ENCODE data around the gene FOXO6.

Gene FOXO6

DNA sequence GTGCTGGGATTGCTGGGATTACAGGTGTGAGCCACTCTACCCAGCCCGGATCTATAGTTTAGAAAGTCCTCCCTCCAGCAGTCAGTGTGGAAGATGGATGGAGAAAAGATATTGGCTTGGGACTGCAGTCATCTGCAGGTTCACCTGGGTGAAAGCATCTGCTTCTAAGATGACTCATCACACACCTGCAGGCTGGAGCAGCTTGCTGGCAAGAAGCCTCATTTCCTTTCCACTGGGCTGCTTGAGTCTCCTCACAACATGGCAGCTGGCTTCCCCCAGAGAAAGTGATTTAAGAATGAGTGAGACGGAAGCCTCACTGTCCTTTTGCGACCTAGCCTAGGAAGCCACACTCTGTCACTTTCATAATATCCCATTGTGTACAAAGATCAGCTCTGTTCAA is 50.0 kb downstream of the FOXO6 start:
- DNase-seq = no peak

GRCh38 chr1:41412748-41413147 is 51.5 kb downstream of the FOXO6 start:
- no peak for DNase-seq

- no peak for DNase-seq
Measured at GRCh38 chr1:41413748-41414281, 52.6 kb downstream of the FOXO6 start.

DNA sequence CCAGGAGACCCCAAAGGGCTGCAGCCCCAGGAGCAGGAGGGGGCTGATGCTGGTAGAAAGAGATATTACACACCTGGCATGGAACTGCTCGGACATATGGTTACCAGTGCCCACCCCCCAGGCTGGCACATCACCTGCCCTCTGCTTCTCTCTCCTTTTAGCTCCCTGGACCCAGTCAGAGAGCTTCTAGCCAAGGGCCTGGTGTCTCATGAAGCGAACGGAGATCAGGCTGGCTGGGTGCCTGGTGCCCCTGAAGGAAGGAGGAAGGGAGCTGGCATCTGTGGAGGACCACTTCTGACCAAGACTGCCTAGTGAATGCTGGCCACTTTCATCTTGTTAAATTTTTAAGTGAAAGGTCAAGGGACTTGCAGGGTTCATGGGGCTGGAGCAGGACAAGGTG is 53.1 kb downstream of the FOXO6 start:
- no peak for DNase-seq

- DNase-seq = no peak
Measured at GRCh38 chr1:41414716-41415306, 53.6 kb downstream of the FOXO6 start.

GRCh38 chr1:41416081-41416480 is 54.8 kb downstream of the FOXO6 start:
- DNase-seq = no peak

DNA sequence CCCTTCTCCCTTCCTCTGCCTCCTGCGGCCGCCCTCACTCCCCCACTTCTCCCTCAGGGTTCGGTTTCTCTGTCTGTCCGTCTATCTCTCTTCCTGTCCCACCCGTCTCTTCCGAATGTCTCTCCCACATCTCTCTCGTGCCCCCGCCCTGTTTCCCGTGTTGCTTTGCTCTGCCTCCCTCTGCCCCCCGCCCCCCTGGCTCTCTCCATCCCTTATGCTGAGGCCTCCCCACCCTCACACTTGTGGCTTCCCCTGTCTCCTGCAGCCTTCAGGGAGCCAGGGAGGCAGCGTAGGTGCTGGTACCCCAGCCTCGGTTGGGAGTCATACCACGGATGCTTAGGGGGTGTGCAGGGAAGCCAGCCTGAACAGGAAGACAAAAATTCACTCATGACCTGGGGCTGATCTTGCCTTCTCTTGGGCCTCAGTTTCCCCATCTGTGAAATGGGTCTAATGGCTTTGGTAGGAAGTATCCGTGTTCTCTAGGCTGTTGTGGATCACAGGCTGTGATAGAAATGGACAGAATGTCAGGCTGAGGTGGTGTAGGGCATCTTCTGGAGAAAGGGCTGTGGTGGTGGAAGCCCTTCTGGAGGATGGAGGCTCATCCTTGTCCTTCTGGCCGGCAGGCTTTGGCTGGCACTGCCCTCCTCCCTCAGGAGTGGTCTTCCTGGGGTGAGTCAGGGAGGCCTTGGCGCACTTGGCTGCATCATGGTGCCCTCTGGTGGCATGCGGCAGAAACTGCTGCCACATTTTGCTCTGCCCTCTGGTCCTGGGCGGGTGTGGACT is 55.5 kb downstream of the FOXO6 start:
- DNase-seq = peak; percentile 42

- DNase-seq = no peak
Measured at GRCh38 chr1:41417335-41417682, 56.1 kb downstream of the FOXO6 start.

GRCh38 chr1:41417746-41418145 is 56.5 kb downstream of the FOXO6 start:
- no peak for DNase-seq

GRCh38 chr1:41418857-41419583 is 57.8 kb downstream of the FOXO6 start:
- no peak for DNase-seq

DNA sequence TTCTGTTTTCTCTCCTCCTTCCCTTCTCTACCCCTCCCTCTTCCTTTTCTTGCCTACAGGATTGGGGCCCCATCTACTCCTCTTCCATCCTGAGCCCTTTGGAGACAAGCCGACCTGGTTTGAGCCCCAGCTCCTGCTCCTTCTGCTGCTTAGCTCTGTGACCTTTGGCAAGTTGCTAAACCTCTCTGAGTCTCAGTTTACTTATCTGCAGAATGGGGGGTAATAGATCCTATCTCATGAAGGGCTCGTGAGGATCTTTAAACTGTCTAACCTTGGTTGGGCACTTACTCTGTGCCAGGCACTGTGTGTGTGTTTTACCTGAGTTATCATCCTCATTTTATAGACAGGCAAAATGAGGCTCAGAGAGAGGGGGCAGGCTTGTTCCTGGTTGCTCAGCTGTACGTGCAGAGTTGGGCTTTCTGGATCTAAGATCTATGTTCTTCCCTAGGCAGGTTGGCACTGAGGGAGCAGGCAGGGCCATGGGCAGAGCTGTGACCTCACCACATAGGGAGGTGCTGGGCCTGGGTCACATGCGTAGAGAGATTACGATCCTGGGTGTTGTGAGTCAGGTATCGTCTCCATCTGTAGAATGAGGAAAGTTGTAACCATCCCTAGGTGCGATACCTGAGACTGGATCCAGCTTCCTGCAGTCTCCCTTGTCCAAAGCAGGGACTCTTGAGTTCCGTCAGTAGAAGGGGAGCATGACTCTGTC is 58.5 kb downstream of the FOXO6 start:
- DNase-seq = no peak

GRCh38 chr1:41420351-41420750 is 59.1 kb downstream of the FOXO6 start:
- no peak for DNase-seq

- DNase-seq = no peak
Measured at GRCh38 chr1:41420860-41421259, 59.6 kb downstream of the FOXO6 start.

DNA sequence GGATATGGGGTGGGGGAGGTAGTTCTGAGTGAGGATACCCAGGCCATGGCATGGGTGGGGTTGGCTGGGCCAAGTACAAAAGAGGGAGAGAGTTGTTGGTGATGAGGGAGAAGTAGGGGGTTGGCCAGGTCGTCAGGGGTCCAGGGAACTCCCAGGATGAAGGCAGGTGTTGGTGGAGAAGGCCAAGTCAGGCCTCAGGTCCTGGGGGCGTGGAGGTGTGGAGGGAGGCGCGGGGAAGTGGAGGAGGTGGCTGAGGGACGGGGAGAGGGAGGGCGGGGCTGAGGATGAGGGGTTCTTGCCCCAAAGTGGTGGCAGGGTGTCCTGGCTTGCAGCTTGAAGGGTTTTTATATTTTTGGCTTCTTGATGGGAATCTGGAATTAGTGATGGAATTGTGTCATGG is 61.1 kb downstream of the FOXO6 start:
- no peak for DNase-seq

DNA sequence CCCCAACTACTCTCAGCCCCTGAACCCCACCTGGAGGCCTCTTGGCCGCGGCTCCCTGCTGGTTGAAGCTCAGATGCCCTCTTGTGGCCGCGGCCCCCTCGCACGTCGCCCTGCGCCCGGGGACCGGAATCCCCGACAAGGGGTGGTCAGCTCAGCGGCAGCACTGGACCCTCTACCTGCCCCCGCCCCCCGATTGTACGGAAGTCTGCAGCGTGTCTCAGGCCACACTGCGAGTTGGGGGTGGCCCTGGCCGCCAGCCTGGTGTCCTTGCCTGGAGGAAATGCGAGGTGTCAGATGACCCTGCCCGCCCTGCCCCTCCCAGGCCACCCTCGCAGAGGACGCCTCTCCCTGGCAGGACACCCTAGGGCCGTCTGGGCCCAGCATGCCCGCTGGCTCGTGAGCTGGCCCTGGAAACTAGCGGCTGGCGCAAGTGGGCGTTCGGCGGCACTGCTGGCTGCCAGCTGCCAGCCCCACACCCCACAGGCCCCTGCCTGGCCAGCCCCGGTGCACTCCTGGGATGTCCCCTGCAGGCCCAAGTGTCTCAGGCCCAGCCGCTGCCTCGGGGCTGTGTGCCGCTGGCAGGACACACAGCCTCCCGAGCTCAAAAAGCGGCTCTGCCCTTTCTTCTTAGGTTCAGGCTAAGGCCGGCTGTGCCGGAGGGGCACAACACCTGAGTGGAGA is 62.4 kb downstream of the FOXO6 start:
- no peak for DNase-seq

- DNase-seq = no peak
Measured at GRCh38 chr1:41424581-41425118, 63.4 kb downstream of the FOXO6 start.

GRCh38 chr1:41425369-41425768 is 64.1 kb downstream of the FOXO6 start:
- no peak for DNase-seq

- DNase-seq = no peak
Measured at GRCh38 chr1:41426201-41426890, 65.1 kb downstream of the FOXO6 start.

DNA sequence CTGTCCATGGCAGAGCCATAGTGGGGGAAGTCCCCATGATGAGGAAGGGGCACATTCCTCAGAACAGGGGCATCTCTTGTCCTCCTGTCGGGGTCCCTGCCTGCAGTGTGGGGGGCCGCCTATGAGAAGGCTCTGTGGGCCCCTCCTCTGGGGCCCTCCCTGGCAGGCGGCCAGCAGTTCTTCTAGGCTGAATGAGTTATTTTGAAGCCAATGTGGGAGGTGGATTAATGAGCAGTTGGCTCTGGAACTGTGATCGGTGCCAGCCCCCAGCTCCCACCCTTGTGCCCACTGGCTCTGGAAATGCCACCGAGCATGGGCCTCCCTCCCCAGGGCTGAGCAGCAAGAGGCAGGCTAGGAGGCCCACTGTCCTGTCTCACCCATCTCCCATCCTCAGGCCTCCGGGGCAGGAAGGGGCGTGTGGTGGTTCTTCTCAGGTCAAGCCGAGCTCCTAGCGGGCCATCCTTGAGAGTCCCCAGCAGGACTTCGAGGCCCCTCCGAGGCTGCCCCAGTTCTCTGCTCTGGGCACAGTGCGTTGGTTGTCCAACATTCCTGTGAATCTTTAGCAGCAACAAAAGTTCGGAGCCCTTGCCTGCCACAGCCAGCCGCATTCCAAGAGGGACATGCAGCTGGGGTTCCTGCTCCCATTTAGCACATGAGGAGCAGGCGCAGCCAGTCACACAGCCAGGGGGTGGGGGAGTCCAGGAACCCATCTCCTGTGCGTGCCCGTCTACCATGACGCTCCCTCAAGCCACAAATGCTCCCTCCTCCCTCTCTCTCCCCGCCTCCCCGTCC is 66.1 kb downstream of the FOXO6 start:
- DNase-seq = no peak

- DNase-seq = no peak
Measured at GRCh38 chr1:41427916-41428737, 66.9 kb downstream of the FOXO6 start.

Data from central memory CD4-positive, alpha-beta T cell (primary cell).